Limb (tissue), 2 donors: ENCODE measurements around the gene ZNF91.
A peak's percentile ranks its signal among the peaks of the same experiment; 100 is the strongest.
"Not testable (repeated sequence)": the region's sequence is repeated elsewhere in the genome, so short reads cannot be mapped to it uniquely, and the experiment has no call there.

Experiments
- DNase-seq, 2 donors: peaks; one replicate each; pipeline ENCODE4 v3.0.0-alpha.2; 2016; ENCODE audit errors: extremely low spot score in 2 of 2

Gene ZNF91

DNA sequence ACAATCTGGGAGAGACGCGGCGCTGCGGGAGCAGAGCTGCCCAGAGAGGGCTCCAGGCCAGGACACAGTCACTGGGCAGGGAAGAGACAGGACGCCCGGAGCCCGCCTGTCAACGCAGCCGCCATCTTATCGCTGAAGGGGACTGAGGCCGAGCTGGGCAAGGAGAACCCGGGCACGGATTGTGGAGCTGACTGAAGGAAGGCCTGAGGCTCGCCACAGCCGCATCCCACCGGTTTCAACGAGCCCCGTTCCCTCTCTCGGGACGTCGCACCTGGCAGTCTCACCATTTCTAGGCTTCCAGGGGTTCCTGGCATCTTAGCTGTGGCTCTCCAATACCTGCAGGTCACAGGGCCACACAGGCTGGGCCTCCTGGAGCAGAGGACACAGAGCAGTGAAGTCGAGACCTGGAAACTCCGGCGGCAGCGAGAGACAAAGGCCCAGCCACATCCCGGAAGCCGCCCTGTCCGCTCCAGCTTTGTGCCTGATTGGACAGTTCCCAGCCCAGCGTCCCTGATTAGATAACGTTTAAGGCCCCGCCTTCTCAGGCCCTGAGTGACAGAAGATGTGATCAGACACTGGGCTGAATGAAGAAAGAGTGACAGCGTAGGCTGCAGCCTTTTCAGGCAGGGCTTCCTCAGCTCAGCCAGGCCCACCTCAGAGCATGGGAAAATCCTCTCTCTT lies at the start of gene ZNF91:
TSS of gene ZNF91 (minus strand) at position 431 of the 681 bp plus-strand sequence. CDS start at position 314, 117 bp downstream.
- DNase-seq, result peak; percentile 91 to 95

DNA sequence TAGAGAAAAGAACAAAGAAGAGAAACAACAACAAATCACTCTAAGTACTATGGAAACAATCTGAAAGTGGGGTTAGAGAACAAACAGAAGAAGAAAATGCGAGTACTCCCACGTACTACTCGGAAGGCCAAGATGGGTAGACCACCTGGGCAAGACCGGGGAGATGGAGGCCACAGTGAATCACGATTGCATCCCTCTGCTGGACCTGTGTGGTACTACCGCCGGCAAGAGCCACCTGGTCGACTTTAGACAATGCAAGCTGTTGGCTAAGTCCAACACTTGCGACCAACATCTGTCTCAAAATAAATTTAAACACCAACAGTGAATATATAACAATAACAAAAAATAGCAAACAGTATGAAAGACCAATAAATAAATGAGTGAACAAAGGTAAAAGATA lies 45.5 kb upstream of the ZNF91 start:
- no peak for DNase-seq

DNA sequence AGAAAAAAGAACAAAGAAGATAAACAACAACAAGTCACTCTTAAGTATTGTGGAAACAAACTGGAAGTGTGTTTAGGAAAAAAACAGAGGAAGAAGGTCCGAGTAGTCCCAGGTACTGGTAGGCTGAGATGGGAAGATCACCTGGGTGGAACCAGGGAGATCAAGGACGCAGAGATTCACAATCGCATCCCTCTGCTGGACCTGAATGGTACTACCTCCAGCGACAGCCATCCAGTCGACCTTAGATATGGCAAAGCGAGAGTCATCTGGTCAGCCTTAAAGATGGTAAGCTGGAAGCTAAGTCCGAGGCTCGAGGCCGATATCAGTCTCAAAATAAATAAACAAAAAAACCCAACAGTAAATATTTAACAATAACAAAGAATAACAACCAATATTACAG lies 44.9 kb upstream of the ZNF91 start:
- DNase-seq, result no peak

DNA sequence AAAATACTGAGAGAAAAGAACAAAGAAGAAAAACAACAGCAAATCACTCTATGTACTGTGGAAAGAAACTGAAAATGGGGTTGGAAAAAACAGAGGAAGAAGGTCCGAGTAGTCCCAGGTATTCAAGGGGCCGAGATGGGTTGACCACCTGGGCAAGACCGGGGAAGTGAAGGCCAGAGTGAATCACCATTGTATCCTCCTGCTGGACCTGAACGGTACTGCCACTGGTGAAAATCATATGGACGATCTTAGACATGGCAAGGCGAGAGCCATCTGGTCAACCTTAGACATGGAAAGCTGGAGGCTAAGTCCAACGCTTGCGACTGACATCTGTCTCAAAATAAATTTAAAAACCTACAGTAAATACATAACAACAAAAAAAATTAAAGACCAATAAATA lies 44.4 kb upstream of the ZNF91 start:
- DNase-seq, result no peak

DNA sequence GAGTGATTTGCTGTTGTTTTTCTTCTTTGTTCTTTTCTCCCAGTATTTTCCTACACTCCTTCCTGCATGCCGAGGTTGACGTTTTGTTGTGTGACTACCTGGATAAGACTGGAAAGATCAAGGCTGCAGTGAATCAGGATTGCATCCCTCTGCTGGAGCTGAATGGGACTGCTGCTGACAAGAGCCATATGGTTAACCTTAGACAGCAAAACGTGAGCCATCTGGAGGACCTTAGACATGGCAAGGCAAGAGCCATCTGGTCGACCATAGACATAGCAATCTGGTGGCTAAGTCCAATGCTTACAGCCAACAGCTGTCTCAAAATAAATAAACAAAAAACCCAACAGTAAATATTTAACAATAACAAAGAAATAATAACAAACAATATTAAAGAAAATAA lies 42.6 kb upstream of the ZNF91 start:
- DNase-seq, result no peak

DNA sequence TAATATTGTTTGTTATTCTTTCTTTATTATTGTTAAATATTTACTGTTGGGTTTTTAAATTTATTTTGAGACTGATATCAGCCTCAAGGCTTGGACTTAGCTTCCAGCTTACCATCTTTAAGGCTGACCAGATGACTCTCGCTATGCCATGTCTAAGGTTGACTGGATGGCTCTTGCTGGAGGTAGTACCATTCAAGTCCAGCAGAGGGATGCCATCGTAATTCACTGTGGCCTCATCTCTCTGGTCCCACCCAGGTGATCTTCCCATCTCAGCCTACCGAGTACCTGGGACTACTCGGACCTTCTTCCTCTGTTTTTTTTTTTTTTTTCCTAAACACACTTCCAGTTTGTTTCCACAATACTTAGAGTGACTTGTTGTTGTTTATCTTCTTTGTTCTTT lies 41.7 kb upstream of the ZNF91 start:
- no peak for DNase-seq

DNA sequence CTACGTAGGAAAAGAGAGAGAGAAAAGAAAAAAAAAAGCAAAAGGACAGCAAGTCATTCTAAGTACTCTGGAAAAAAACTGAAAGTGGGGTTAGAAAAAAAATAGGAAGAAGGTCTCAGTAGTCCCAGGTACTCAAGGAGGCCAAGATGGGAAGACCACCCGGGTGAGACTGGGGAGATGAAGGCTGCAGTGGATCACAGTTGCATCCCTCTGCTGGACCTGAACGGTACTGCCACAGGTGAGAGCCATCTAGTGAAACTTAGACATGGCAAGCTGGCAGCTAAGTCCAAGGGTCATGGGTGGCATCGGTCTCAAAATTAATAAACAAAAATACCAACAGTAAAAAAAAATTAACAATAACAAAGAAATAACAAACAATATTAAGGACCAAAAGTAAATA lies 41.0 kb upstream of the ZNF91 start:
- DNase-seq, result no peak

DNA sequence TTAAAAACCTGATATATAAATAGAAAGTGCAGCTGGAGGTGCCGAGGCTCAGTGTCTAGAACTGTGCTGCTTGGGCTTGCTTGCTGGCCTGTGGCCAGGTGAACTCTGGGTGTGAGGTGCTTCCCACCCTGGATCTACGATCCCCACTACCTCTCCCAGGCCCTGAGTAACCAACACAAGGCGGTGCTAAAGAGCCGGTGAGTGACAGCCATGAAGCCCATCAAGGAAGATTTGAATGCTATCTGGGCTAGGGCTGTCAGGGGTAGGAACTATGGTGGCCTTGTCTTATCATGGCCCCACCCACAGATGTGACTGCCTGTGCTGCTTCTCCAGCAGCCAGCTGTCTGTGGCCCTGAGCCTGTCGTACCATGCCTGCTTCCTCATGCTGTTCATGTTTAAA lies 25.6 kb upstream of the ZNF91 start:
- no peak for DNase-seq

DNA sequence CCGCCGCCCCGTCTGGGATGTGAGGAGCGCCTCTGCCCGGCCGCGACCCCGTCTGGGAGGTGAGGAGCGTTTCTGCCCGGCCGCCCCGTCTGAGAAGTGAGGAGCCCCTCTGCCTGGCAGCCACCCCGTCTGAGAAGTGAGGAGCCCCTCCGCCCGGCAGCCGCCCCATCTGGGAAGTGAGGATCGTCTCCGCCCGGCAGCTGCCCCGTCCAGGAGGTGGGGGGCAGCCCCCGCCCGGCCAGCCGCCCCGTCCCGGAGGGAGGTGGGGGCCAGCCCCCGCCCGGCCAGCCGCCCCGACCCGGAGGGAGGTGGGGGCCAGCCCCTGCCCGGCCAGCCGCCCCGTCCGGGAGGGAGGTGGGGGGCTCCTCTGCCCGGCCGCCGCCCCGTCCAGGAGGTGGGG lies 24.0 kb upstream of the ZNF91 start:
- DNase-seq, result not testable (repeated sequence)

DNA sequence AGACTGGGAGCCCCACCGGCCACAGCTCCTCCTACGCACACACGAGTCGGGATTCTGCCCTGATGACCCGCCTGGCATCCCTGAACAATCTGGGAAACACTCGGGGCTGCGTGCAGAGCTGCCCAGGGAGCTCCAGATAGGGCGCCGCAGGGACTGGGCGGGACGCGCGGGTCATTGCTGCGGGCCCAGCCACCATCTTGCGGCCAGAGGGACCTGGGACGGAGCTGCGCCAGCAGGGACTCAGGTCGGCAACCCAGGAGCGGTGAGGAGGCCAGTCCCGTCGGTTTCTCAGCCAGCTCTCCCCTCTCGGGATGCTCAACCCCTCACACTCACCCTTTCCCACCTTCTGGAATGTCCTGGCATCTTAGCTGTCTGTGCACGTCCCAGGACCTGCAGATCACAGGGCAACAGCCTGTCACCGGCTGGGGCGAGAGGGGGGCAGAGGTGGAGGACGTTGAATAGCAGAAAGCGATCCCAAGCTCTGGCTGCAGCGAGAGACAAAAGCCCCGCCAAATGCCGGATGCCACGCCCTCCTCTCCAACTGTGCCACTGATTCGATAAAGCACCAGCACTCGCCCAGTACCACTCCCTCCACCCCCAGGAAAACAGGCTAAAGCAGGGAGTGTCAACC lies 20.4 kb upstream of the ZNF91 start:
- DNase-seq, result peak; percentile 42 to 66

DNA sequence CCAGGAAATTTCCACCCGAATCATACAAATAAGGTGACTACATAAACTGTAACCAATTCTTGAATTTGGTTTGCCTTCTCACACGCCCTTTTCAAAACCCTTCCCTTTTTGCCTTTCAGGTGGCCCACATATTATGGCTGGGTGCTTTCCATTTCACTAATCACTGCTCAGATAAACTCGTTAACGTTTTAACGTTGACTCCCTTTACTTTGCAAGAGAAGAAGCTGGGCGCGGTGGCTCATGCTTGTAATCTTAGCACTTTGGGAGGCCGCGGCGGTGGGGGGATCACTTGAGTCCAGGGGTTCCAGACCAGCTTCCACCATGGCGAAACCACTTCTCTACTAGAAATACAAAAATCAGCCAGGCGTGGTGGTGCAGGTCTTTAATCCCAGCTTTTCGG lies 19.8 kb upstream of the ZNF91 start:
- no peak for DNase-seq

DNA sequence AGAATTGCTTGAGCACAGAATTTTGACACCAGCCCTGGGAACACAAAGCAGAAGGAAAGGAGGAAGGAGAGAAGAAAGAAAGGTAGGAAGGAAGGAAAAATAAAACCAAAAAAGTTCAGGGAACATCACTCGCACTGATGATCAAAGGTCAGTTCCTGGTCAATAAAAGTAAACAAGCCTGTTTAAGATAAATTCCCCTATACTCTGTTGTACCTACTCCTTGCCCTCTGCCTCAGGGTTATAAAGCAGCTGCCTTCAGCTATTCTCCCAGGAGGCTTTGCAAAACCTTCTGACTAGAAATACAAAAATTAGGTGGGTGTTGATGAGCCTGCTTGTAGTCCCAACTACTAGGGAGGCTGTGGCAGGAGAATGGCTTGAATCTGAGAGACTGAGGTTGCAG lies 14.9 kb upstream of the ZNF91 start:
- DNase-seq, result no peak

DNA sequence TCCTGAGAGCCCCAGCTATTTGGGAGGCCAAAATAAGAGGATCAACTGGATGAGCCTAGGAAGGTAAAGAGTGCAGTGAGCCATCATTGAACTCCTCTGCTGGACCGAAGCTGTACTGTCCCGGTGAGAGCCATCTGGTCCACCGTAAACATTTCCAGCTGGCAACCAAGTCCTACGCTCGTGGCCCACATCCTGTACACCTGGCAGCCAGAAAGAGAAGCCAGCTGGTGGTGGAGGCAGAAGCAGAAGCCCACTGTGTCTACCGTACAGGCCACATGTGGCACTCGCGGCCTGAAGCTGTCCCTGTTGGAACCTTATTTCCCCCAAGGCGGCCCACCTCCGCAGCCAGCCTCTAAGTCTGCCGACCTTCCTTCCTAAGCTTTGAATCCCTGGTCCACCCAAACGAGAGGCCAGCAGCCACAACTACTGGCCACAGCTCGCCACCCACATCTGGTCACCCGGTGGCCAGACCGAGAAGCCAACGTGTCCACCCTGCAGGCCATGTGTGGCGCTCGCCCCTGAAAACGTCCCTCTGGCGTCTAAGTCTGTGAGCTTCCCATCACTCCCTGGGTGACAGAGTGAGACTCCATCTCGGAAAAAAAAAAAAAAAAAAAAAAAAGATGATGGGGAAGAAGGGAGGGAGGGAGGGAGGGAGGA lies 14.2 kb upstream of the ZNF91 start:
- no peak for DNase-seq

DNA sequence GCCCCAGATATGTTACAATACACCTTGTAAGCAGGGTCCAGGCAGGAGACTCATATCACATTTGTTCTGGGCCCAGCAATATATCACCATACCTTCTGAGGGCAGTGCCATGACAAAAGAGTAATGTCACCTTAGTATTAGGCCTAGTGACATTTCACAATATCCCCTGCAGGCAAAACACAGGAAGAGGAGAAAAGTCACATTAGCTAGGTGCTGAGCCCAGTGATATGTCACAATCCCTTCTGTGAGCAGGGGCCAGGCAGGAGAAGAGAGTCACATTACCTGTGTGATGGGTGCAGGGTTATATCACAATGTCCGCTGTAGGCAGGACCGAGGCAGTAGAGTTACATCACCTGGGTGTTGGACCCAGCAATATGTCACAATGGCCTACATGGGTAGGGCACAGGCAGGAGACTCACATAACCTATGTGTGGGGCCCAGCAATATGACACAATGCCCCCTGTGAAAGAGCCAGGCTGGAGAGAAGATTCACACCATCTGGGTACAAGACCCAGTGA lies 12.4 kb upstream of the ZNF91 start:
- no peak for DNase-seq

DNA sequence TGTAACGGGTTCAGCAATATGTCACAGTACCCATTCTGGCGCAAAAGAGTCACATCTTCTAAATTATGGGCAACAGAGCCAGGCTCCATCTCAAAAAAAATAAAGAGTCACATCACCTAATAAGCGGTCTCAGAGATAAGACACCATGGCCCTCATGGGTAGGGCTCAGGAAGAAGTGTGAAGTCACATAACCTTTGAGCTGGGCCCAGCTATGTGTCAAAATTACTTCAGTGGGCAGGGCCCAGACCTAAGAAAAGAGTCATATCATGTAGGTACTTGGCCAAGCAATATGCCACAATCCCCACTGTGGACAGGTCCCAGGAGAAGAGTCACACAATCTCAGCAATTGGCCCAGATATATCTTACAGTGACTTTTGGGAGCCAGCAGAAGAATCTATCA lies 11.4 kb upstream of the ZNF91 start:
- no peak for DNase-seq

DNA sequence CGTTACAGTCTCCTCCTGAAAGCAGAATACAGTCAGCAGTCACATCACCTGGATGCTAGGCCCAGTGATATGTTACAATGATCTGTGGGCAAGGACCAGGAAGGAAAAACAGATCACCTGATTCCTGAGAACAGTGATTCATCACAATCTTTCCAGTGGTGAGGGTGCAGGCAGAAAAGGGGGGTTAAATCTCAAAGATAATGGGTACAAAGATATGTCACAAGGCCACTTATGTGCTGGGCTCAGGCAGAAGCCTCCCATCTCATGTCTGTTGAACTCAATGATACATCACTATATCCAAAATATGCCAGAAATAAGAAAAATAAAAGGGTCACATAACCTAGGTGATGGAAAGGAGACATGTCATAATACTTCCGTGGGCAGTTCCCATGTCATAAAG lies 10.8 kb upstream of the ZNF91 start:
- DNase-seq, result no peak

DNA sequence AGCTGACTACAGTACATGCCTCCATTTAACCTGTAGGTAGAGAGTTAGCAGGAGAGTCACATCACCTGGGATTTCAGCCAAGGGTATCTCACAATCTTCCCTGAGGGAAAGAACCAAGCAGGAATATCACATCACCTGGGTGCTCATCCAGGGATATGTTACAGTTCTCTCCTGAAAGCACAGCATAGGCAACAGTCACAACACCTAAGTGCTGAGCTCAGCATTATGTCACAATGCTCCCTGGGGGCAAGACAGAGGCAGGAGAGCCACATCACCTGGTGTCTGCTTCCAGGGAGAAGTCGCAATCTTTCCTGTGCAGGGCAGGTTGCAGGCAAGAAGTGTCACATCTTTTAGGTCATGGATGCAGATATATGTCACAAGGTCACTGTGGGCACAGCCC lies 9.4 kb upstream of the ZNF91 start:
- no peak for DNase-seq

DNA sequence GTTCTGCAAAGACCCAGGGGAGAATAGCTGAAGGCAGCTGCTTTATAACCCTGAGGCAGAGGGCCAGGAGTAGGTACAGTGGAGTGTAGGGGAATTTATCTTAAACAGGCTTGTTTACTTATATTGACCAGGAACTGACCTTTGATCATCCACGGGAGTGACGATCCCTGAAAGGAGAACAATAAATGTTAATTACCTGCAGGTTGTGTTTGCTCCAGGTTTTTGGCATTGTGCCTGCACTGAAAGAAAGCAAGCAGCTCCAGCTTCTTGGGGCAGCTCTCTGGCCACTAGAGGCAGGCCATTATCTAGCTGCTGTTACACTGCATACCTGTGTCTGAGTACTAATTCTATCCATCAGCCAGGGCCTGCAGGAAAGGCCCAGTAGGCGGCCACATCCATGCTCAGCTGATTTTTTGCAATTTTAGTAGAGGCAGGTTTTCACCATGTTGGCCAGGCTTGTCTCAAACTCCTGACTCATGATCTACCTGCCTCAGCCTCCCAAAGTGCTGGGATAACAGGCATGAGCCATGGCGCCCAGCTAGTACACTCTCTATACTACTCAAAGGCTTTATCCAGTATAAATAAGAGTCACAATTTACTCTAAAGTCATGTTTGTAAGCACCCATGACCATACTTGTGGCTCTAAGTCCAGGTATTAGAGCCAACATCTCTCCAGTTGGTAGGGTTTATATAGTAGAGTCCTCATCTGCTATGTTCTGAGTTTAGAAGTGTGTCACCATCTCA lies 8.5 kb upstream of the ZNF91 start:
- no peak for DNase-seq

DNA sequence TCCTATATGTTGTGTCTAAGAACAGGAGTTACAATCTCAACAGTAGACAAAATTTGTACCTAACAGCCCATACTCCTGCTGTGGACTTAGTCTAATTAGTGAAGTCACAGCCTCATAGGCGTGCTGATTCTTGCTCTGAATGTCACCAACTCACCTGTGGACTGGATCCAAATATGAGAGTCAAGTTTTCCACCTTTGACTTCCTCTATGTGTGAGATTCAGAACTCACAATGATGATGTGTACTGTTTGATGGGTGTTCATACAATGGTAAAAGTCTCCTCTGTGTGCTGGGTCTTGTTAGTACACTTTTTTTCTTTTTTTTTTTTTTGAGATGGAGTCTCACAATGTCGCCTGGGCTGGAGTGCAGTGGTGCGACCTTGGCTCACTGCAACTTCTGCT lies 7.8 kb upstream of the ZNF91 start:
- DNase-seq, result no peak

DNA sequence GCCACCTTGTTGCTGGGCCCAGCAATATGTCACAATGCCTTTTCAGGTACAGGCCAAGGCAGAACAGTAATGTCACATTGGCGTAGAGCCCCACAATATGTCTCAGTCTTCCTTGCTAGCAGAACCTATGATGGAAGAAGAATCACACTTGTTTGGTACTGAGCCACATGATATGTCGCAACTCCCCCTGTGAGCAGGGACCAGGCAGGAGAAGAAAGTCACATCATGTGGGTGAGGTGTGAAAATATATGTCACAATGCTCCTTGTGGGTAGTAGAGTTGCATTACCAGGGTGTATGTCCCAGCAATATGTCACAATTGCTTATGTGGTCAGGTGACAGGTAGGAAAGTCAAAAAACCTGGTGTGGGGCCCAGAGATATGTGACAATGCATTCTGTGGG lies 7.1 kb upstream of the ZNF91 start:
- DNase-seq, result no peak

DNA sequence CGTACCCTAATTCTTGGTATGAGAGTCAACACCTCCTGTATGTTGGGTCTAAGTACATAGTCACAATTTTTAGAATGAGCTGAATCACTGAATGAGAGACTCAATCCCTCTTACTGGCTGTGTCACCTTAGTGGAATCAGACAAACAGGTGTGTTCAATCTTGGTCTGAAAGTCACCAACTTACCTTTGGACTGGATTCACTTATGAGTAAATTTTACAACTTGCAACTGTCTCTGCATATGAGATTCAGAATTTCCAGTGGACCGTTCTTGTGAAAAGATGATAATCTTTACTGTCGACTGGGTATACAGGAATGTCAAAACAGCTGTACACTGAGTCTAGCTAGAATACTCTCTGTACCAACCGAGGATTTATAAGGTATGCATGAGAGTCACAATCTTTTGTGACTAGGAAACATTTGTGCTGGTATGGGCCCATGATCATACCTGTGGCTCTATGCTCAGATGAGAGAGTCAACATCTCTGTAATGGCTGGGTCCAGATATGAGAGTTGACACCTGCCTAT lies 5.9 kb upstream of the ZNF91 start:
- no peak for DNase-seq

DNA sequence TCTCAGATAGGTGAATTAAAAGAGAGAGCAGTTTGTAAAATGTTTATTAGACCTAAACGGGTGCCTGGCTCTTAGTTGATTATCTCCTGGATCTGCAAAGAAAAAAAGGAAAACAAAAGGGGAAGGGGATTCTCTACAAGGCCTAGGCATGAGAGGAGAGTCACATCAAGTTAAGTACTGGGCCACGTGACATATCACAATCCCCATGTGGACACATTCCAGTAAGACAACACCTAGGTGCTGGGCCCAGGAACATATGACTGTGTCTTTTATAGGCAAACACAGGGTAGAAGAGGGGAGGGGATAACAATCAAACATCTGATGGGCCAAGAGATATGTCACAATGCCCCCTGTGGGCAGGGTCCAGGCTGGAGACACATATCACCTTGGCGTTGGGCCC lies 4.2 kb upstream of the ZNF91 start:
- DNase-seq, result no peak
